ENCODE results near the gene ZNF883. TPM values are rescaled to one million over a fixed set of nuclear protein-coding genes. Genes with fewer than 3 reads are reported as not detected.
"Not testable (repeated sequence)": the region's sequence is repeated elsewhere in the genome, so short reads cannot be mapped to it uniquely, and the experiment has no call there.

The ZNF883 gene
- total RNA-seq (2022) (2.0 and 2.2 TPM in 2 replicates), Bru-seq, nascent RNA (percentile 21 among the genes with signal in this experiment), BruChase-seq, experiment 1, labeled RNA remaining after a 6-hour chase (percentile 32 among the genes with signal in this experiment), BruChase-seq, experiment 2, labeled RNA remaining after a 2-hour chase (percentile 25 among the genes with signal in this experiment)
- long read RNA-seq, partial matches to known transcripts: 1 of 4 reads
- long read RNA-seq, other reads (novel, unspliced or antisense): 2 of 4 reads

DNA sequence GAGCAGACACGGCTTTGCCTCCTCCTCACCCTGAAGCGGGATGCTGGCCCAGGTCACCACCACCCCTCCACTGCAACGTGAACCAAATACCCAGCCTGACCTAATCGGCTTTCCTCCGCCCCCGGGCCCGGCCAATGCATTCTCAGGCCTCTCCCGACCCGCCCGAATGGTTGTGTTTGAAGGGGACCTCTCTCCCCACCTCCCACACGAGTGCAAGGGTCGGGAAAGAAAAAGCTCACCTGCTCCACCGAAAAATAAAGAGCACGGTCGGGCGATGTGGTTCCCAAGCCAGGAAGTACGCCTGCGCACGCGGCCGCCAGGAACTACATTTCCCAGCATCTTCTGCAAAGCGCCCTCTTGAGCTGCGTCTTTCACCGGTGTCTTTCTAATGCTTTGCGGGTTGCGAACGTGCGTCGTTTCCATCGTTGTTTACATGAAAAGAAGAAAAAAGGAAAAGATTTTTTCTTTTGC is at the start of gene ZNF883:
Gene ZNF883, minus strand, starts transcription at position 282 of the 471 bp plus-strand sequence.
- H3K36me3 Mint-ChIP-seq (ENCODE audit: insufficient read depth, unreplicated experiment): peaks cover 4% of the 10 kb centered on the region
- BruUV-seq (replicated peaks): no TSS peak
- peak within 1 kb of the TSS; percentile 64 for H3K4me3 Mint-ChIP-seq (ENCODE audit: low read depth, unreplicated experiment)
- DNase-seq: peak; percentile 46
- H3K4me1 Mint-ChIP-seq (ENCODE audit: low read depth, unreplicated experiment): no peaks in the 10 kb centered on the region
- no peak within 1 kb of the TSS for H3K27ac Mint-ChIP-seq (ENCODE audit: unreplicated experiment)
- intact Hi-C loops (cut with micrococcal nuclease; ENCODE audit: unreplicated experiment): no loop called here
- peaks cover 12% of the 10 kb centered on the region for H3K27me3 Mint-ChIP-seq (ENCODE audit: unreplicated experiment)
- TF ChIP-seq, protein P1, sequence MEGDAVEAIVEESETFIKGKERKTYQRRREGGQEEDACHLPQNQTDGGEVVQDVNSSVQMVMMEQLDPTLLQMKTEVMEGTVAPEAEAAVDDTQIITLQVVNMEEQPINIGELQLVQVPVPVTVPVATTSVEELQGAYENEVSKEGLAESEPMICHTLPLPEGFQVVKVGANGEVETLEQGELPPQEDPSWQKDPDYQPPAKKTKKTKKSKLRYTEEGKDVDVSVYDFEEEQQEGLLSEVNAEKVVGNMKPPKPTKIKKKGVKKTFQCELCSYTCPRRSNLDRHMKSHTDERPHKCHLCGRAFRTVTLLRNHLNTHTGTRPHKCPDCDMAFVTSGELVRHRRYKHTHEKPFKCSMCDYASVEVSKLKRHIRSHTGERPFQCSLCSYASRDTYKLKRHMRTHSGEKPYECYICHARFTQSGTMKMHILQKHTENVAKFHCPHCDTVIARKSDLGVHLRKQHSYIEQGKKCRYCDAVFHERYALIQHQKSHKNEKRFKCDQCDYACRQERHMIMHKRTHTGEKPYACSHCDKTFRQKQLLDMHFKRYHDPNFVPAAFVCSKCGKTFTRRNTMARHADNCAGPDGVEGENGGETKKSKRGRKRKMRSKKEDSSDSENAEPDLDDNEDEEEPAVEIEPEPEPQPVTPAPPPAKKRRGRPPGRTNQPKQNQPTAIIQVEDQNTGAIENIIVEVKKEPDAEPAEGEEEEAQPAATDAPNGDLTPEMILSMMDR (IDR thresholded peaks at IDR 0.05; ENCODE audit: unreplicated experiment): no peak
- CTCF ChIA-PET: no interaction called here
- H3K9me3 Mint-ChIP-seq (ENCODE audit: low read depth, unreplicated experiment): peaks cover 6% of the 10 kb centered on the region

DNA sequence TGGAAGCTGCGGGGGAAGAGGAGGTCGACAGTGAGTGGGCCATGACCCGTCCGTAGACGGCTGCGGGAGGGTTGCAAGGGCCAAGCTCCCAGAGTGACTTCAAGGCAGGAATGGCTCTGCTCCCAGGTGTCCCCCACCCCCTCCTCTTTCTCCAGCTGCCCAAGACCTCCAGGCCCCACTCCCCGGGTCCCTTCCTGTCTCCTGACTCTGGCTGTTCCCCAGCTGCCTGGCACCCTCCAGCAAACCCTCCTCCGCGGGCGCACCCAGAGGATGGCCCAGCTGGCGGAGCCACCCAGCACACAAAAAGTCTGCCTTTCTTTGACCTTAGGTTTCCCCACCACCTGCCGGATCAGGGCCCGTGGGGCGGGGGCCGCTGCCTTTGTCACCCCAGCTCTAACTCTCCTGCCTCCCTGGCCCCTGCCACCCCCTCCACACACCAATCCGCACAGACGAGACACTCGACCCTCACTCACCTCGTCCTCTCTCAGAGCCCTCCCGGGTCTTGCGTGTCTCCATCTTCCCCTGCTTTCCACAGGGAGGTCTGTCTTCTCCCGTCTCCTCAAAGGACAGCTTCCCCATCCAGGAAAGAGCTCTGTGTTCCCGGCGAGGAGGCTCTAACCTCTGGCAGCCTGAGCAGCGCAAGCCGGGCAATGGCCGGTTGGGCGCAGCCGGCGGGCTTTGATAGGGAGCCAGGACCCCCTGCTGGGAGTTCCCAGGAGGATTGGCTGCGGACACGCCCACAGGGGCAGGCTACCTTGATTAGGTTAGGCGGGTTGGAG is 49.3 kb upstream of the ZNF883 start:
- H3K27ac Mint-ChIP-seq (ENCODE audit: unreplicated experiment); CTCF ChIA-PET; intact Hi-C loops (cut with micrococcal nuclease; ENCODE audit: unreplicated experiment); H3K9me3 Mint-ChIP-seq (ENCODE audit: low read depth, unreplicated experiment); BruUV-seq (replicated peaks); H3K27me3 Mint-ChIP-seq (ENCODE audit: unreplicated experiment); H3K4me1 Mint-ChIP-seq (ENCODE audit: low read depth, unreplicated experiment); H3K36me3 Mint-ChIP-seq (ENCODE audit: insufficient read depth, unreplicated experiment); DNase-seq; H3K4me3 Mint-ChIP-seq (ENCODE audit: low read depth, unreplicated experiment): not testable (repeated sequence)

DNA sequence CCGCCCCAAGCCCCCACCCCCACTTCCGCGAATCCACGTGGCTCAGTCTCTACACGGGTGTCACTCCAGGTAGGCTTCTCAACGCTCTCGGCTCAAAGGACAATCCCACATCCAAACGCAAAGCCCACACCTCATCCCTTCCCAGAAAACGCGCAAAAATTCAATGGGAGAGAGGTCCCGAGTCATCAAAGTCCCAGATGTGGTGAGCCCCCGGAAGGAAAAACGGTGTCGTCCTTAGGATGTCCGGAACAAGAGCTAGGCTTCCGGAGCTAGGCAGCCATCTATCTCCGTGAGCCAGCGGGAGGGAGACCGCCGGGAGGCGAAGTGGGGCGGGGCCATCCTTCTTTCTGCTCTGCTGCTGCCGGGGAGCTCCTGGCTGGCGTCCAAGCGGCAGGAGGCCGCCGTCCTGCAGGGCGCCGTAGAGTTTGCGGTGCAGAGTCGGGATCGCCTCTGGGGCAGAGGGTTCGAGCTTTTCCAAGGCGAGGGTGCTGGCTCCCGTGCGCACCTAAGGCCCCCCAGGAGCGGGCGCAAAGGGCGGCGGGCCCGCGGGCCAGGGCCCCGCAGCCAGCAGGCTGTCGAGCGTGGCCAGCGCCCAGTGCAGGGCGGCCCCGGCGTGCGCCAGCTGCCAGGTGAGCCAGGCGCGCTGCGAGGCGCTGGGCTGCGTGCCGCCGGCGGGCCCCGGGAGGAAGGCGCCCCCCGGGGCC is 47.7 kb upstream of the ZNF883 start:
- H3K27ac Mint-ChIP-seq (ENCODE audit: unreplicated experiment); H3K9me3 Mint-ChIP-seq (ENCODE audit: low read depth, unreplicated experiment); H3K4me1 Mint-ChIP-seq (ENCODE audit: low read depth, unreplicated experiment); CTCF ChIA-PET; H3K27me3 Mint-ChIP-seq (ENCODE audit: unreplicated experiment); intact Hi-C loops (cut with micrococcal nuclease; ENCODE audit: unreplicated experiment); BruUV-seq (replicated peaks); H3K4me3 Mint-ChIP-seq (ENCODE audit: low read depth, unreplicated experiment); DNase-seq; H3K36me3 Mint-ChIP-seq (ENCODE audit: insufficient read depth, unreplicated experiment): not testable (repeated sequence)

DNA sequence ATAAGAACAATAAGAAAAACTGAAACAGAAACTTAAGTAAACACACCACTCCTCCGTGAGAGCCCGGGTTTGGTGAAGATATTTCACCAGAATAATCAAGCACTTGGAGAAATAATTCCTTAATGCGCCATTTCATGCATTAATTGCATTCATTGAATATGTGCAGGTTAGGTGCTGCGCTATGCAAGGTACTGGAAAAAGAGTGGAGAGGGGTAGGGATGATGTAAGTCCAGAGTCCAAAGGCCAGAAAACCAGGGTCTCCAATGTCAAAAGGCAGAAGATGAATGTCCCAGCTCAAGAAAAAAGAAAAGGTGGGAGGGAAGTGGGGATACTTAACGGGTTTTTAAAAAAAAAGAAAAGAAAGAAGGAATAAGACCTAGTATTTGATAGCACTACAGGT is 45.2 kb upstream of the ZNF883 start:
- DNase-seq: no peak
- TF ChIP-seq, protein P1 (IDR thresholded peaks at IDR 0.05; ENCODE audit: unreplicated experiment): no peak
- CTCF ChIA-PET: no interaction called here
- no peaks in the 10 kb centered on the region for H3K4me1 Mint-ChIP-seq (ENCODE audit: low read depth, unreplicated experiment)
- H3K27me3 Mint-ChIP-seq (ENCODE audit: unreplicated experiment): no peaks in the 10 kb centered on the region
- H3K9me3 Mint-ChIP-seq (ENCODE audit: low read depth, unreplicated experiment): no peaks in the 10 kb centered on the region
- H3K27ac Mint-ChIP-seq (ENCODE audit: unreplicated experiment): no peak overlapping the region
- intact Hi-C loops (cut with micrococcal nuclease; ENCODE audit: unreplicated experiment): no loop called here
- BruUV-seq (replicated peaks): no TSS peak
- peaks cover 4% of the 10 kb centered on the region for H3K36me3 Mint-ChIP-seq (ENCODE audit: insufficient read depth, unreplicated experiment)
- no peak overlapping the region for H3K4me3 Mint-ChIP-seq (ENCODE audit: low read depth, unreplicated experiment)

All from Calu3 (cell line).